ENCODE measurements around the gene FAM221B. TPM values are rescaled to one million over a fixed set of nuclear protein-coding genes. Genes with fewer than 3 reads are reported as not detected.

FAM221B gene
- total and polyA plus RNA-seq, 7 donors: not detected

- Histone ChIP-seq H3K27me3 (ENCODE audit: insufficient read depth in 3 of 3, low read length in 2 of 3) (no peaks in the 10 kb centered on the region), H3K9me3 (no peaks in the 10 kb centered on the region), H3K27ac (no peak overlapping the region), H3K4me3 (peak overlapping the region; percentile 79), H3K36me3 (ENCODE audit: insufficient read depth in 1 of 2, low read depth in 1 of 2) (no peaks in the 10 kb centered on the region), H3K4me1 (peaks cover 37% of the 10 kb centered on the region)
- ATAC-seq: no peak
- 50 to 59% (median 53%) methylated on average over 2 of the region's 2 CpGs for WGBS, 3 donors
- no peak for DNase-seq
- no peak for TF ChIP-seq CTCF (IDR thresholded peaks at IDR 0.05)
- intact Hi-C loops (cut with DNase I): loop anchor here in 1 of 2 donors (2.0 kb wide), 1 partner anchor 17 kb away; no protein-coding TSS in a partner anchor
These were observed 35.1 kb downstream of the FAM221B start for GRCh38 chr9:35793461-35793860.

- Histone ChIP-seq H3K9me3 (no peaks in the 10 kb centered on the region), H3K27ac (peak overlapping the region; percentile 41), H3K27me3 (ENCODE audit: insufficient read depth in 3 of 3, low read length in 2 of 3) (no peaks in the 10 kb centered on the region), H3K4me3 (peak overlapping the region; percentile 79), H3K4me1 (peaks cover 35% of the 10 kb centered on the region), H3K36me3 (ENCODE audit: insufficient read depth in 1 of 2, low read depth in 1 of 2) (no peaks in the 10 kb centered on the region)
- WGBS, 3 donors: 72 to 86% (median 76%) methylated on average over 14 of the region's 14 CpGs
- no peak for ATAC-seq
- no peak for DNase-seq
- no peak for TF ChIP-seq CTCF (IDR thresholded peaks at IDR 0.05)
- intact Hi-C loops (cut with DNase I): loop anchor here in 1 of 2 donors (2.0 kb wide), 1 partner anchor 18 kb away; no protein-coding TSS in a partner anchor
These were observed 35.7 kb downstream of the FAM221B start for GRCh38 chr9:35792826-35793225.

GRCh38 chr9:35792024-35792813 is 36.3 kb downstream of the FAM221B start:
- DNase-seq: peak; percentile 19 to 66
- peak; percentile 6 to 35 (median 14) for ATAC-seq
- H3K27ac ChIP-seq: peak overlapping the region; percentile 88
- peaks cover 35% of the 10 kb centered on the region for H3K4me1 ChIP-seq
- intact Hi-C loops (cut with DNase I): loop anchor here in 1 of 2 donors (2.0 kb wide), 1 partner anchor 19 kb away; no protein-coding TSS in a partner anchor
- peak overlapping the region; percentile 79 for H3K4me3 ChIP-seq
- H3K9me3 ChIP-seq: no peaks in the 10 kb centered on the region
- no peaks in the 10 kb centered on the region for H3K27me3 ChIP-seq (ENCODE audit: insufficient read depth in 3 of 3, low read length in 2 of 3)
- H3K36me3 ChIP-seq (ENCODE audit: insufficient read depth in 1 of 2, low read depth in 1 of 2): no peaks in the 10 kb centered on the region
- WGBS, 3 donors: 65 to 83% (median 67%) methylated on average over 31 to 34 of the region's 34 CpGs
- TF ChIP-seq CTCF (IDR thresholded peaks at IDR 0.05): no peak

GRCh38 chr9:35791297-35791921 is 37.1 kb downstream of the FAM221B start, which contains the start of gene NPR2:
Gene NPR2 (plus strand): TSS chr9:35791591. CDS start chr9:35792409, 818 bp downstream.
- 4 to 7% (median 5%) methylated on average over 18 to 62 of the region's 64 CpGs for WGBS, 3 donors
- Histone ChIP-seq H3K9me3 (no peaks in the 10 kb centered on the region), H3K27me3 (ENCODE audit: insufficient read depth in 3 of 3, low read length in 2 of 3) (no peaks in the 10 kb centered on the region), H3K4me3 (peak within 1 kb of the TSS; percentile 79), H3K4me1 (peaks cover 35% of the 10 kb centered on the region), H3K36me3 (ENCODE audit: insufficient read depth in 1 of 2, low read depth in 1 of 2) (no peaks in the 10 kb centered on the region), H3K27ac (peak within 1 kb of the TSS; percentile 88)
- DNase-seq (peak; percentile 61 to 77), ATAC-seq (peak; percentile 61 to 76 (median 70))
- intact Hi-C loops (cut with DNase I): loop anchor here in 1 of 2 donors (1.0 to 2.0 kb wide), 2 partner anchors 35 to 89 kb away; no protein-coding TSS in a partner anchor
- no peak for TF ChIP-seq CTCF (IDR thresholded peaks at IDR 0.05)
